GM10248 (cell line): Measurements from ENCODE around the gene FAM177B.

Experiments
- CTCF ChIA-PET: fragments of 300-600 bp; sonication (Branson Sonifier 250); formaldehyde crosslinking; extraction: SDS; loops from one replicate; lab custom pipeline; 2021; ENCODE audit warnings: antibody characterized with exemption; lab: Yijun Ruan, JAX
- POLR2A ChIA-PET: fragments of 350-650 bp; sonication (Branson Sonifier 250); formaldehyde crosslinking; extraction: SDS; loops from one replicate; lab custom pipeline; 2020; ENCODE audit warnings: antibody characterized with exemption; lab: Yijun Ruan, JAX
- DNase-seq: peaks from one replicate; pipeline ENCODE4 v3.0.0; 2012; ENCODE audit errors: extremely low spot score
- CTCF ChIP-seq: IDR thresholded peaks from 2 replicates; pipeline ENCODE4 v1.5.1; 2012; ENCODE audit warnings: mild to moderate bottlenecking, low read depth; ENCODE audit errors: extremely low read depth, missing control alignments, control extremely low read depth

FAM177B gene

GRCh38 chr1:222787729-222788128, 50.7 kb downstream of the FAM177B start:
- CTCF ChIA-PET = no interaction called here
- POLR2A ChIA-PET = no interaction called here
- DNase-seq = no peak
- TF ChIP-seq CTCF = no peak

- DNase-seq = no peak
- CTCF ChIA-PET = no interaction called here
- POLR2A ChIA-PET = no interaction called here
- TF ChIP-seq CTCF = no peak
These were observed 51.6 kb downstream of the FAM177B start for GRCh38 chr1:222788402-222789156.

GRCh38 chr1:222790115-222790514, 53.1 kb downstream of the FAM177B start:
- DNase-seq = no peak
- POLR2A ChIA-PET = no interaction called here
- no peak for TF ChIP-seq CTCF
- CTCF ChIA-PET = no interaction called here

- no peak for DNase-seq
- POLR2A ChIA-PET = no interaction called here
- no peak for TF ChIP-seq CTCF
- CTCF ChIA-PET = interaction anchor here (1.6 kb wide), 1 partner anchor 14 kb away, joined by 5 read pairs; no protein-coding TSS in a partner anchor
These were observed 53.5 kb downstream of the FAM177B start for GRCh38 chr1:222790520-222790919.

GRCh38 chr1:222791006-222791710, 54.2 kb downstream of the FAM177B start:
- DNase-seq = no peak
- ChIA-PET POLR2A (no interaction called here), CTCF (interaction anchor here (1.6 kb wide), 1 partner anchor 15 kb away, joined by 5 read pairs; no protein-coding TSS in a partner anchor)
- no peak for TF ChIP-seq CTCF

GRCh38 chr1:222792744-222793143, 55.7 kb downstream of the FAM177B start:
- peak; percentile 22 for DNase-seq
- peak; percentile 20 for TF ChIP-seq CTCF
- POLR2A ChIA-PET = no interaction called here

More at GRCh38 chr1:222792744-222793143, 55.7 kb downstream of the FAM177B start:
- CTCF ChIA-PET = interaction anchor here (1.3 to 3.9 kb wide), 2 partner anchors 297 to 332 kb away, joined by 4 to 27 read pairs; no protein-coding TSS in a partner anchor
